Measurements from ENCODE around the gene NR6A1.

The NR6A1 gene

DNA sequence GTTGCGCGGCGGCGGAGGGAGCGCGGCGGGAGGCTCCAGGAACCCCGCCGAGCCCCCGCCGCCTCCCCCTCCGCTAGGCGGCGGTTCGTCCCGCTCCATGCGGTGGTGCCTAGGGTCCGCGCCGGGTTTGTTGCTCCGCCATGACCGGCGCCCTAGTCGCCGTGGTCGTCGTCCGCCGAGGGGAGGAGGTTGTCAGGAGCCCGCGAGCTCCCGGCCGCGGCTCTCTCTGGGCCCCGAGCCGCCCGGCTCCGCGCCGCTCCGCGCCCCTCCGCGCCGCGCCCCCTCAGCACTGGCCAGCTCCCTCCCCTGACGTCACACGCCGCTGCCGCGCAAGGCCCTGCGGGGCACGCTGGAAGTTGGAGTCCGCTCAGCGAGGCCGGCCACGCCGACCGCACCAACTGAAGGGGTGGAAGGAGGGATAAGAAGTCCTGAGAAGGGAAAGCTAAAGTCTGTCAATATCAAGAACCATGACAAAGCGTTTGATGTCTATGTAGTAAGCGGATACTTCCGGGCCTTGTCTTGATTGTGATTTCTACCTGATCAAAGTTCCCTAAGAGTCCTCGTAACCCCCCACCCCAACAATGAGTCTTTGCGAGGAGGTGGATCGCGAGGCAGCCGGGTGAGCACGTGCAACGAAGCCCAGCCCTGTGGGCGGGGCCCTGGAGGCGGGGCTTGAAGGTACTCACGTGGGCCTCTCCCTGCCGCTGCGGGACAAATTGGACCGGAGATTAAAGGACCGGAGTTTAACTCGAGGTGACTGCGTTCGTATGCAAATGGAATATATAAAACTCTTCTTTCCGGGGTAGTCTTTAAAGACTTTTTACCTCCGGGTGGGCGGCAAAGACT is at the start of gene NR6A1:
NR6A1 (minus strand) TSS at position 291 of the 846 bp plus-strand sequence.
- DNase-seq: peak; percentile 95

DNA sequence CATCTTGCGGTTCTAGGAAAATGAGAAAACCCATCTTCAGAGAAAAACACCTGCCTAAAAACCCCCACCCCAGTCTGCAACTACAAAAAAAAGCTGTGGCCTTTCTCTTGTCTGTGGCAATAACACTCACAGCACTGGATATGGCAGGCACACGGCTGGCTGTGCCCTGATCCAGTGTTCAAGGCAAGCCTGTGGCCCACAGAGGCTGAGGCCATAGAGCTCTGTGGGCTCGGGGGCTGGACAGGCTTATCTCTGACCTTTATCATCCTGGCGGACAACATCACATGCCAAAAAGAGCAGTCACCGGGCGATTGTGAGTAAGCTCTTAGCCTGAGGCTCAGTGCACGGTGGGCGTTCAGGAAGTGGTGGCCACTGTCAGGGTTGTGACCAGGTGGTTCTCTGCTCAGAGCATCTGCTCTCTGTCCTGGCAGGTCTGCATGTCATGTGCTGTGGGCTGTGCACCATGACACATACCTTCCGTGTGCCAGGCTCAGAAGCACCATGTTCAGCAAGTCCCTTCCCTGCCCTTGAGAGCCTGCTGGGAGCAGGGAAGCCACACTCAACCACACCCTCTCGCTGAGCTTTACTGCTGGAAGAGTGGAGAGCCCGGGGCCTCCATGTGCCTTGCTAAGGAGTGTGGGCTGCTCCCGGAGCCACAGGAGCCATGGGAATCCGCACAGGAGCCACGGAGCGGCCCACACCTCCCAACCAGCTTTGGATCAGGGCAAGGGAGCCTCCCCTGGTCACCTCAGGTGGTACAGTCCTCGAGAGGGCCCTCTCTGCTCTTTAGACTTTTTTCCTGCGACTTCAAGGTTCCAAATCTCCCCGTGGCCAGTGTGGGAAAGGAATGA is 47.5 kb upstream of the NR6A1 start:
- DNase-seq: no peak

DNA sequence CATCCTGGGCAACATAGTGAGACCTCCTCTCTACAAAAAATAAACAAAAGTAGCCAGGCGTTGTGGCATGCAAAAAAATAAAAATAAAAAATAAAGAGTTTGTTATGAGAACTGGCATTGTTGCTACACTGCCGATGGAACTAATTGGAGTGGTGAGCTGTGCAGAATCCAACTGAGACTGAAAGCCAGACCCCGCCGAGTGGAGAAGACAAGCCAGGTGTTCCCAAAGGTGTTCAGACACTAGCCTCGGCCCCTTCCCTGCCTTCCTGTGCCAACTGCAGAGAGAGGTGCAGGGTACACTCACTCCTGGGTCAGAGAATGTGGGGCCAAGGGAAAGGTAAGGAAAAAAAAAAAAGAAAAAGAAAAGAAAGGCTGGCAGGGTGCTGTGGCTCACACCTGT is 44.5 kb upstream of the NR6A1 start:
- DNase-seq: no peak

DNA sequence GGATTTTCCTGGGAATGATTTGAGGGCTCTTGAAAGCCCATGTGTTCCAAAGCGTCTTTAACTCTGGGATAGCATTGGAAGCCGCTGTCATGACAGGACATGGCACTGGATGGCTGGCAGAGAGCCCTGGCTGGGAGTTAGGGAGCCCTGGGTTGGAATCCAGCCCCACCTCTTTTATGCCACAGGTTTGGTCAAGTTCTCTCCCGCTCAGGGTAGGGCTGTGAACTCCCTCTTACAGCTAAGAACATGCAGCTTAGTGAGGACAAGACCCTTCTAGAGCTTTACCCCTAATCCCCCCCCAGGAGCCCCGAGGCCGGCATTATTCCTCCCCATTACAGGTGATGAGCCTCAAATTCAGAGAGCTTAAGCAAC is 43.0 kb upstream of the NR6A1 start:
- no peak for DNase-seq

DNA sequence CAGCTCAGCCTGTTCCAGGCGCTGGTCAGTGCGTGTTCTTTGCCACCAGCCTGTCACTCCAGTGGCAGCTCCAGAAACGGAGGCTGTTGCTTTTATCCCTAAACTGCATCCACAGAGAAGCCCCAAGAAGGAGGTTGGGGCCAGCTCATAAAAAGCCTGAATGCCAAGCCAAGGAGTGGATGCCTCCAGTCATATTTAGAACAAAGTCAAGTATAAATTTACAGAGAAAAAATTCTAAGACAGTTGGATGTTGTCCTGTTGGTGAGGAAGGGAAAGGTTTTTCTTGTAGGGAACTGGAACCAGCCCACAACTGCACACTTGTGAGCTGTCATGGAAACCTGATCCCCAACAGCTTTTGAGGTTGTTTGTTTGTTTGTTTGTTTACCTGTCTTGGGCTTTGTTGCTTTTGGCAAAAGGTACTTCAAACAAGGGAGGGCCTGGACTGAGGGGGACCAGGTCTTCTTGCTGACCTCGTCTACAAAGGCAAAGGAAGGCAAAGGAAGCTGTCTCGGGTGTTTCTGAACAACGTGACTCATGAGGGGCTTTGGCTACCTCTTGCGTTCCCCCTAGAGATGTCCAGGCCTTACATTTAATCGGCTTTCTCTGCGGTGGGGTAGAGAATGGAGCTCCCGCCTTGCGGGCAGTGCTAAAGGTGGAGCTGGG is 42.5 kb upstream of the NR6A1 start:
- no peak for DNase-seq

DNA sequence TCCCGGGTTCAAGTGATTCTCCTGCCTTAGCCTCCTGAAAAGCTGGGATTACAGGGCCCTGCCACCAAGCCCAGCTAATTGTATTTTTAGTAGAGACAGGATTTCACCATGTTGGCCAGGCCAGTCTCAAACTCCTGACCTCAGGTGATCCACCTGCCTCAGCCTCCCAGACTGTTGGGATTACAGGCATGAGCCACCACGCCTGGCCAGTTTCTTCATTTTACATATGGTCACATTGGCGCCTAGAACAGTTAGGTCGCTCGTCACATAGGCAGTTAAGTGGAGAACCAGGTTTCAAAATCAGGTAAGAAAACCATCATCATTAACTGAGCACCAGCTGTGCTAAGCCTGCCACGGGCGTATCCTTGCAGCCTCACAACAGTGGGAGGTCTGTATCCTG is 41.9 kb upstream of the NR6A1 start:
- DNase-seq: no peak

DNA sequence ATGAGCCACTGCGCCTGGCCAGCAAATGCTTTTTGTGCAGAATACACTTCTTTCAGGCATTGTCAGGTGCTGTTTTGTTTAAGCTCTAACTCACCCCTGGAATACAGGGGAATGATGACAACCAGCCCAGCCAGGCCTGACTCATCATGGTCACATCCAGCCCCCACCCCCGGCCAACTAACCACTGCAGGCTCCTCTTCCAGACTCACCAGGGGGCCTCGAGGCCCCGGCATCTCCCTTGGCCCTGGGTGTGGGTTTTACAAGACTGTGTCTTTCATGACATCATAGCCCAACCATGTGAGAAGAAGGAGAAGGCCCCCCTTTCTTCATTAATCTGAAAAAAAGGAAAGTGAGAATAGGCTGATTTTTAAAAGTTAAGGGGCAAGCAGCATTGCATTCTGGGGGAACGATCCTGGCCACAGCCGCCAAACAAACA is 41.3 kb upstream of the NR6A1 start:
- no peak for DNase-seq

DNA sequence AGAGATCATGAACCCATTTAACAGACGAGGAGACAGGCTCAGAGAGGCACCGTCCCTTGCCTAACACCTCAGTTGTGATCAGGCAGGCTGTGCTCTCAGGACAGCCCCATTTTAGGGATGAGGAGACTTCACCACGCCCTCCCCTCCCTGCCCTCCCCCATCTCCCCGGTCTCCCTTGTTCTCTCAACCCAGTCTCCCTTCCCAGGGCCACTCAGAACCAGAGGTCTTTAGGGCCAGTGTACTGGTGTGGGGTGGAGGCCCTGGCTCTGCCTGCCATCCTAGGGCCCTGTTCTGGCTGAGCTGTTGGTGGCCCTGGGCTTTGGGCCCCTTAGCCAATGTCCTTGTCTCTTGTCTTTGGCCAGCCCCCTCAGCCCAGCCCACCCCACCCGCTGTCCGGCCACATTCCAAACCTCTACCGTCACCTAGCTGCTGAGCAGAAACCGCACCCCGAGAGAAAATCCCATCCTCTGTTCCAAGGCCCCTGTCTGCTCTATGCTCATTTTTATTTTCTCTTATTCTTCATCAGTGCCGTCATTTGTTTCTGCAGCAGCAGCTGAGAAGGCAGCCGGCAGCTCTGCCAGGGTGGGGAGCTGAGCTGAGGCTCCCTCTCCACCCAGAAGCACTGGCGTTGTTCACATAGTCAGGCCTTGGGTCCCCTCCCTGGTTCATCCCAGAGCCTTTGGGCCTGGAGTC is 39.7 kb upstream of the NR6A1 start:
- no peak for DNase-seq

DNA sequence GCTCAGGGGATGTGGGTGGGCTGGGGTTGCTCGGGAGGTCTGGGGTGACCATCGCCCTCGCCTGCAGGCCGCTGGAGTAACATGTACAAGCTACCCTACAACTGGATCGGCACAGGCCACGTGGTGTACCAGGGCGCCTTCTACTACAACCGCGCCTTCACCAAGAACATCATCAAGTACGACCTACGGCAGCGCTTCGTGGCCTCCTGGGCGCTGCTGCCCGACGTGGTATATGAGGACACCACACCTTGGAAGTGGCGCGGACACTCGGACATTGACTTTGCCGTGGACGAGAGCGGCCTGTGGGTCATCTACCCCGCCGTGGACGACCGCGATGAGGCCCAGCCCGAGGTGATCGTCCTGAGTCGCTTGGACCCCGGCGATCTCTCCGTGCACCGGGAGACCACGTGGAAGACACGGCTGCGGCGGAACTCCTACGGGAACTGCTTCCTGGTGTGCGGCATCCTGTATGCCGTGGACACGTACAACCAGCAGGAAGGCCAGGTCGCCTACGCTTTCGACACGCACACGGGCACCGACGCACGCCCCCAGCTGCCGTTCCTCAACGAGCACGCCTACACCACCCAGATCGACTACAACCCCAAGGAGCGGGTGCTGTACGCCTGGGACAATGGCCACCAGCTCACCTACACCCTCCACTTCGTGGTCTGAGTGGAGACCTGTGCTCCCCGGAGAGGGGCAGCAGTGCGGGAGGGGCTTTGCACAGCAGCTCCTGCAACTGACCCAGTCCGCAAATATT is 38.8 kb upstream of the NR6A1 start:
- no peak for DNase-seq

DNA sequence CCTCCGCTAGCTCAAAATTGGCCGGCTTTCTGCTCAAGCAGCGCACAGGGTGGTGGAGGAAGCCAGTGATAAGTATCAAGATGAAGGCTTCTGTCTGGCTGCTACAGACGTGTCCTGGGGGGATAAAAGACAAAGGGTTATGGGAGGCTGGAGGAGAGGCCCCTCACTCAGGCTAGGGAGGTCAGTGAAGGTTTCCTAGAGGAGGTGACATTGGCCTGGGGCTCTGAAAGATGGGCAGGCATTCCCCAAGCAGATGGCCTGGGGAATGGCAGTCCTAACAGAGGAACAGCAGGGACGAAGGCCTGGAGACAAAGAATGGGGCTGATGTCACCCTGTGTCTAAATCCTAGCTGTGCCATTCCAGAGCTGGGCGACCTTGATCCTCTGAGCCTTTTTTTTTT is 38.1 kb upstream of the NR6A1 start:
- DNase-seq: no peak

DNA sequence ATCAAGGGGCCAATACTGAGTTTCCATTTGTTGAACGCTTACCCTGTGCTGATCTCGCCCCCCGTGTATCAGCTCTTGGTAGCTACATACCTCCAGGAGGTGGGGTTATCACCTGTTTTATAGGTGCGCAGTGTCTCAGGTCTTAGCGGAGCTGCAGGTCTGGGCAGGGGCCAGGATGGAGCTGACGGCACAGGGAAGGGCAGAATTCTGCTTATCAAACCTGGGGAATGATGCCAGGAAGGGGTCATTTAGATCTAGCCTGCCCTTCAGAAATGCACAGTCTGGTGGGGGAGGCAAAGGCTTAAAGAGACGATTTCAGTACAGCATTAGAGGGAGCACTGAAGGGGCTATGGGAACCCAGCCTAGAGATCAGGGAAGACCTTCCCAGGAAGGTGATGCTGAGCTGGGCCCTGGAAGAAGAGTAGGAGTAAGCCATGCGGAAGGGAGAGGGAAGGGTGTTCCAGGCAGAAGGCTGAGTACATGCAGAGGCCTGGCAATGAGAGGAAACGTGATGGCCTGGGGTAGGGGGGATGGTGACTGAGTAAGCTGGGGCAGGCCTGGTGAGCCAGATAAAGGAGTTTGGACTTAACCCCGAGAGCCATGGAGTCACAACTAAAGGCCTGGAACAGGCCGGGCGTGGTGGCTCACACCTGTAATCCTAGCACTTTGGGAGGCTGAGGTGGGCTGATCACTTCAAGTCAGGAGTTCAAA is 37.3 kb upstream of the NR6A1 start:
- no peak for DNase-seq

DNA sequence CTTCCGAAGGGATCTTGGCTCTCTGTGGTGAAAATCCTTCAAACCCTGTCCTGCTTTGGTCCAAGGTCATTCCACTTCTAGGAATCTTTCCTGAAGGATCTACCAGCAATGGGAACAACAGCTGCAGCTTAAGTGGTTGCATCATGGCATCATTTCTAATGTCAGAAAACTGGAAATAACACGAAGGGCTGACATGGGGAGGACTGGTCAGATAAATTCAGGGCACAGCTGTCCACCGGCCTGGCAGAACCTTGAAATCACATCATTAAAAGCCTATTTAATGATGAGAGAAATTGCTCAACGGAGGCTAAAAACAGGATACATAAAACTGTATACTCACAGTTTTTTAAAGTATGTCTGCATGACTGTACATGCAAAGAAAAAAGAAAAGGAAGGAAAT is 34.1 kb upstream of the NR6A1 start:
- no peak for DNase-seq

DNA sequence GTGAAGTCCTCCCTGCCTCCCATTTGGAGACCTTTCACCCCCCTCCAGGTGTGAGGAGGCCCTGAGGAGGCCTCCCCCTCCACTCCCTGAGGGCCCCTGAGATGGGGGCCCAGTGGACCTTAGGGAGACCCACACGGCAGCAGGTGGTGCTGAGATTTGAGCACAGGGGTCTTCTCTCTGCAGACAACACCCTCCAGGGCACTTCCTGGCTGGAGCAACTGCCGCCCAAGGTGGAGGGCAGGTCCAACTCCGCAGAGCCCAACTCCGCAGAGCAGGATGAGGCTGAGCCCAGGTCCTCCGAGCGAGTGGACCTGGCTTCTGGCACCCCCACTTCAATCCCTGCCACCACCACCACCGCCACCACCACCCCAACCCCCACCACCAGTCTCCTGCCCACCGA is 32.8 kb upstream of the NR6A1 start:
- DNase-seq: no peak

DNA sequence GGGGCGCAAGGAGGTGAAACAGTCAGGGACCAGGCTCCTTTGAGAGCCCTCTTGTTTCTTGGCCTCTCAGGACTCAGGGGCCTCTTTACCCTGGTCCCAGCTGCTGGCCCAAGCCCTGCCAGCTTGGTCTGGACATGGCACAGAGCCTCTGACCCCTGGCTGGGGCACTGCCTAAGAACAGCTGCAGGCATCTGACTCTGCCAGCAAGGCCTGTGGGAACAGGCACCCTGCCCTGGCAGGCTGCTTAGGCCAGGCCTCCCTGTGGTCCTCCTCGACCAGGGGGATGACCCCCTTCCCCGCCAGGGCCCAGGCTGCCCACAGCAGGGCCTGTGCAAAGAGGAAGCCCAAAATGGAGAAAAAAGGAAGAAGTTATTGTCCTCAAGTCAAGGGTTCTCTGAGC is 31.3 kb upstream of the NR6A1 start:
- DNase-seq: no peak

DNA sequence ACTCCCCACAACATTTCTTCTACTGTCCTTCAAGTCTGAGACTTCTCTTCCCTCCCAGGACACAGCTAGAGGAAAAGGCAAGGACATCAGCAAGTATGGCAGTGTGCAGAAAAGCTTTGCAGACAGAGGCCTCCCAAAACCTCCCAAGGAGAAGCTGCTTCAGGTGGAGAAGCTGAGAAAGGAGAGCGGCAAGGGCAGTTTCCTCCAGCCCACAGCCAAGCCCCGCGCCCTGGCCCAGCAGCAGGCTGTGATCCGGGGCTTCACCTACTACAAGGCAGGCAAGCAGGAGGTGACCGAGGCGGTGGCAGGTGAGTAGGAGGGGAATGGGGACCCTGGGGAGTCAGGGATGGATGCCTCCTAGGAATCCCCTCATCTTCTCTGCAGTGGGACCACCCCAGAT is 30.2 kb upstream of the NR6A1 start:
- no peak for DNase-seq

DNA sequence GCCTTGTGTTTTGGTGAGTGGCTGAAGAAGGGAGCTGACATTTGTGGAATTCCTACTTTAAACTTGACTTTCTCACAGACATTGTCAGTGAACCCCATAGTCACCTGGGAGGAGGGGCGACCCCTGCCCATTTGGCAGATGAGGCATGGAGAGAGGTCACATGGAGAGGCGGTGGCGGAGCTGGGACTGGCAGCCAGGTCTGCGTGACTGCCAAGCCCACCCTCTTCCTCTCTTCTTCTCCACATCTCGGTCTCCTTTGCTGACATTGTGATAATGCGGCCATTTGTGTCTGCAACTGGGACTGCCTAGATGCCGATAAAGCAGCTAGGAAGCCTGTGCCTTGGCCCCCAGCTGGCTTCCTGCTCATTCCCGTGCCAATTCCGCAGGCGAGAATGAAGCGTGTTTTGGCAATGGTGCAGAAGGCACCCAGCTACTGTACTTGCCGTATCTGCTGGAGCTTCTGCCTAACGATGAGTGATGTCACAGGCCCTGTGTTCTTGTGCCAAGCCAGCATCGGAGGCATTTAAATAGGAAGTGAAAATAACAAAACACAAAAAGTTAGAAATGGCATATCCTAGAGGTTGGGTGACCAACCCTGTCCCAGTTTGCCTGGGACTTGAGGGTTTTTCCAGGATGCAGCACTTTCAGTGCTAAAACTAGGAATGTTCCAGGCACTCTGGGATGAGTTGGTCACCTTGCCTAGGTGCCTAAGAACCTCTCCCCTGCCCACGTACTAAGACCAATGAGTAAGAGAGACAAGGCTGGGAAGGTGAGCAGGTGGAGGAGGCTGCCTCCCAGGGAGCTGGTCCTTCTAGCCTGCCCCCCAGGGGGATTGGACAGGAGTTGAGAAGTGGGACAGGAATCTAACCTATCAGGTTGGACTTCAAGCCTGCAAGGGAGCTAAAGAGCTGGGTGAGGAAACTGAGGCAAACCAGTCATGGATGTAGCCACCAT is 29.5 kb upstream of the NR6A1 start:
- DNase-seq: no peak

DNA sequence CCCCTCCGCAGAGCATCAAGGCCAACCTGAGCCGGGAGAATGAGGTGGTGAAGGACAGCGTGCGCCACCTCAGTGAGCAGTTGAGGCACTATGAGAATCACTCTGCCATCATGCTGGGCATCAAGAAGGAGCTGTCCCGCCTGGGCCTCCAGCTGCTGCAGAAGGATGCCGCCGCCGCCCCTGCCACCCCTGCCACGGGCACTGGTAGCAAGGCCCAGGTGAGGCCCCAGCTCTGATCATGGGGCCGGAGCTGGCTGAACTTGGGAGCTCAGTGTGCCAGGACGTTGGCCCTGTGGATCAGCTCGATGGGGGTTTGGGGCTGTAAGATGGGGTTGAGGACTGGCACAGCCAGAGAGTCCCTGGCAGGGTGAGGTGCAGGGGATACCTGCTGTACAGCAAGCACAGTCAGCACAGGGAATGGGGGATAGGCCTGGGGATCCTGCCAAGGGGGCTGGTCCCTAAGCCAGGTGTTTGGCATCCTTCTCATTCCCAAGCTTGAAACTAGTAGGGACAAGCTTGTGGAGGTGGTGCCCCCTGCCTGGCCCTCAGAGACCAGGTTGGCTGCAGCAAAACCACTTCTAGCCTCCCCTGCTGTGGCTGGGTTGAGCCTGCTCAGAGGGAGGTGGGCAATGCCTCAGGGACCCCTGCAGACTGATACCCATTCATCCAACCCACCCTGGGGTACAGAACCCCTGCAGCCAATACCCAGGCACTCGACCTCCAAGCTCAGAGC is 28.3 kb upstream of the NR6A1 start:
- DNase-seq: no peak

DNA sequence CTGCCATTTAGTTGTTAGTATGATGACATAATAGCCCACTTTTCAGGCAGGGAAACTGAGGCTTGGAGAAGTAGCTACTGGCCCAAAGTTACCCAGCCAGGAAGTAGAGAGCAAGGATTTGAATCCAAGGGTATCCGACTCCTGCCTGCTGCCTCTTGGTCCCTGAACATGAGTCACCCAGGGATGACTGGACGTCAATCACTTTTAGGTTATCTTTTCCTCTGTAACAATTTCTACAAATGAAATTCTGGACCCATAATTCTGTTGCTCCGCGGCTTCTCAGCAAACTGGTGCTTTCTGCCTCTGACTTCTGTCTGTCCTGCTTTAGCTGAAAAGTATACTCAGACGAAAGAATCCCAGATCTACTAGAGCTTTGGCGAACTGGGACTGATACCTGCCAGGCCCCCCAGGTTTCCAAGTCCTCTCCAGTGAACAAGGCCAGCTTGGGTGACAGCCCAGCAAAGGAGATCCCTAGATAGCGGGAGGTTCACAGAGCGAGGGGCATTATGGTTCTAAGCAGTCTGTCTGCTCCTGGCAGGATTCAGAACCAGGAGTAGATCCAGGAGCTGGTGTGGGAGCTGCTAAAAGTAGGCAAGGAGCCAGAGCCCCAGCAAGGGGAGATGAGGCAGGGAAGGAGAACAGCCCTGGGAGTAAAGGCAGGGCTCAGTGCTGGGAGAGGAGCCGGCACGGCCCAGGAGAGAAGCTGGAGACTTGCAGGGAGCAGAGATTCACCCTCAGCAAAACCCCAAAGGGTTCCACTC is 26.4 kb upstream of the NR6A1 start:
- no peak for DNase-seq

DNA sequence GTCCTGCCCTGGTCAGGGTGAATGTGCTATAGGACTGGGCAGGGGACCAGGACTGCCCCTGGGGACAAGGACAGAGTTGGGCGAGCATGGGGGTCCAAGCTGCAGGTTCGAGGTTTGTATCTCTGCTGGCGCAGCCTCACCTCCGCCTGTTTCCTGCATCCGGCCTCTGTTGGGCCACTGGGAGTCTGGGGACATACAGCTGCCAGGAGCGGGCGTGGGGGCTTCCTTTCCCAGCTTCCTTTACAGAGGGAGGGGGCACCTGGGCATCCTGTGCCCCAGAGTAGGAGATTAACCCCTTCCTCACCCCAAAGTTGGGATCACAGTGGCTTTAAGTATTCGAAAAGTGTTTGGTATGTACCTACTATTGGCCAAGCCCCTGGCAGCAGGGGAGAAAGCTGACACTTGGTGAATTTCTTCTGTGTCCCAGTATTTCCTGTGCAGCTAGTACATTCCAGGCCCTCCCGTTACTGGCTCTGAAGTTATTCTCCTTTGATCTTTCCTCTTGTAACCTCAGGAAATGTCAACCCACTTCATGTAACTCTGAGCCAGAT is 24.8 kb upstream of the NR6A1 start:
- DNase-seq: no peak

All from CD4-positive, alpha-beta T cell treated with Interleukin-12 subunit alpha and Interleukin-12 subunit beta, for 1 hour (primary cell).